HepG2 (cell line): Measurements from ENCODE around the gene CEP104. TPM values are rescaled to one million over a fixed set of nuclear protein-coding genes. Genes with fewer than 3 reads are reported as not detected.

Experiments
- ATAC-seq: fragments of 200-7000 bp; cut with Tn5 transposase; 3 replicates; pipeline ENCODE4 v1.9.1; 2020; ENCODE audit warnings: mild to moderate bottlenecking, moderate library complexity
- BruUV-seq: library from RNA; stranded (reverse); fragments of 400-500 nt; replicated peaks from 2 replicates; lab custom pipeline; 2021; lab: Mats Ljungman, UMichigan
- CTCF ChIA-PET: fragments of 300-600 bp; formaldehyde crosslinking; extraction: SDS; loops from one replicate; lab custom pipeline; 2021; ENCODE audit warnings: low total read pairs, inconsistent platforms, low intra/inter-chr PET ratio; lab: Yijun Ruan, JAX
- POLR2A ChIA-PET: fragments of 350-600 bp; sonication (Branson Sonifier 250); formaldehyde crosslinking; loops from one replicate; lab custom pipeline; 2020; ENCODE audit warnings: antibody characterized with exemption, inconsistent platforms; lab: Yijun Ruan, JAX
- DNase-seq: peaks from one replicate; pipeline ENCODE4 v3.0.0-alpha.2; 2015; ENCODE audit warnings: low spot score
- FAIRE-seq: peaks from 3 replicates; lab custom pipeline; 2011; peaks lifted over from hg19 to GRCh38; lab: Jason Lieb, UNC
- H2AFZ ChIP-seq: one replicate; pipeline ENCODE4 v1.6.1; 2011; ENCODE audit warnings: low read length, inconsistent platforms
- H3K27ac ChIP-seq: fragments of 300-600 bp; 3 replicates; pipeline ENCODE4 v1.8.0; 2011; ENCODE audit warnings: mixed run types, mild to moderate bottlenecking, mixed read lengths, low read length, inconsistent platforms; ENCODE audit not compliant: insufficient read depth; ENCODE audit errors: extremely low read length
- H3K27me3 ChIP-seq, 2 experiments: fragments of 200-600 bp in 1 of 2; 2 replicates in 1 of 2; 3 replicates in 1 of 2; pipeline versions ENCODE4 v1.6.0 to v1.8.0; 2011; ENCODE audit warnings: low read length in 2 of 2, mild to moderate bottlenecking in 2 of 2, moderate library complexity in 2 of 2, inconsistent platforms in 1 of 2; ENCODE audit not compliant: insufficient read depth in 2 of 2, control insufficient read depth in 1 of 2
- H3K36me3 ChIP-seq, 2 experiments: fragments of 200-600 bp in 1 of 2; replicated peaks in 1 of 2; 2 replicates in 1 of 2; 3 replicates in 1 of 2; pipeline versions ENCODE4 v1.5.1 to v1.8.0; 2011; ENCODE audit warnings: low read length in 2 of 2, inconsistent platforms in 1 of 2; ENCODE audit not compliant: insufficient read depth in 2 of 2, control insufficient read depth in 1 of 2
- H3K4me1 ChIP-seq: 2 replicates; pipeline ENCODE4 v1.5.1; 2012; ENCODE audit warnings: low read length, inconsistent platforms; ENCODE audit not compliant: insufficient read depth
- H3K4me2 ChIP-seq: 2 replicates; pipeline ENCODE4 v1.6.0; 2011; ENCODE audit warnings: low read depth, low read length, inconsistent platforms
- H3K4me3 ChIP-seq, 3 experiments: fragments of 200-600 bp in 1 of 3; sonication (generic), shearing (Covaris generic) in 1 of 3; replicated peaks in 1 of 3; 2 replicates each; pipeline ENCODE4 v1.5.1; 2011 to 2016; ENCODE audit warnings: low read length in 3 of 3, inconsistent platforms in 2 of 3, low read depth in 2 of 3, mild to moderate bottlenecking in 2 of 3, control low read depth in 1 of 3, mixed read lengths in 1 of 3; ENCODE audit not compliant: insufficient read depth in 1 of 3
- H3K79me2 ChIP-seq: one replicate; pipeline ENCODE4 v1.6.1; 2011; ENCODE audit warnings: low read length, inconsistent platforms; ENCODE audit not compliant: insufficient read depth
- H3K9ac ChIP-seq: 2 replicates; pipeline ENCODE4 v1.6.0; 2011; ENCODE audit warnings: mild to moderate bottlenecking, low read depth, low read length, inconsistent platforms; ENCODE audit not compliant: insufficient read depth
- H3K9me3 ChIP-seq: 2 replicates; pipeline ENCODE4 v1.5.1; 2012; ENCODE audit warnings: mild to moderate bottlenecking, low read length
- H4K20me1 ChIP-seq: 2 replicates; pipeline ENCODE4 v1.6.0; 2011; ENCODE audit warnings: inconsistent platforms, mild to moderate bottlenecking, low read length, moderate library complexity; ENCODE audit not compliant: insufficient read depth
- CREB1 ChIP-seq, 2 experiments: fragments of 450-650 bp in 1 of 2; IDR thresholded peaks; 2 replicates each; pipeline ENCODE4 v1.6.1; 2016 to 2017; ENCODE audit warnings: control low read depth in 1 of 2, mild to moderate bottlenecking in 1 of 2, missing compliant biosample characterization in 1 of 2, missing genetic modification characterization in 1 of 2
- CTCF ChIP-seq: sonication (generic); formaldehyde crosslinking; IDR thresholded peaks from 2 replicates; pipeline ENCODE4 v1.5.0; 2020; ENCODE audit warnings: mild to moderate bottlenecking, missing genetic modification reagents, moderate library complexity
- MEF2D ChIP-seq: sonication (generic); formaldehyde crosslinking; IDR thresholded peaks from 2 replicates; pipeline ENCODE4 v1.5.1; 2020; ENCODE audit warnings: mild to moderate bottlenecking, missing genetic modification reagents
- NPAS2 ChIP-seq: sonication (generic); formaldehyde crosslinking; IDR thresholded peaks from 2 replicates; pipeline ENCODE4 v1.8.0; 2022; ENCODE audit warnings: mild to moderate bottlenecking, missing genetic modification reagents, borderline replicate concordance
- NR2C2 ChIP-seq: sonication (generic); formaldehyde crosslinking; IDR thresholded peaks from 2 replicates; pipeline ENCODE4 v1.4.0; 2020; ENCODE audit warnings: missing genetic modification reagents, mild to moderate bottlenecking, moderate library complexity, borderline replicate concordance
- PHF5A ChIP-seq: IDR thresholded peaks from one replicate; pipeline ENCODE4 v1.6.1; 2018; ENCODE audit warnings: low read depth, missing genetic modification reagents; ENCODE audit not compliant: unreplicated experiment
- ZFP37 ChIP-seq: sonication (generic); formaldehyde crosslinking; IDR thresholded peaks from 2 replicates; pipeline ENCODE4 v1.4.0; 2020; ENCODE audit warnings: missing genetic modification reagents, borderline replicate concordance
- ZNF260 ChIP-seq: sonication (generic); formaldehyde crosslinking; IDR thresholded peaks from 2 replicates; pipeline ENCODE4 v1.4.0; 2020; ENCODE audit warnings: missing genetic modification reagents, low read depth, mild to moderate bottlenecking, borderline replicate concordance
- ZNF766 ChIP-seq: sonication (generic); formaldehyde crosslinking; IDR thresholded peaks from 2 replicates; pipeline ENCODE4 v1.5.0; 2020; ENCODE audit warnings: missing genetic modification reagents, borderline replicate concordance
- ZNF850 ChIP-seq: sonication (generic); formaldehyde crosslinking; conservative IDR thresholded peaks from 2 replicates; pipeline ENCODE4 v1.9.0; 2021; ENCODE audit warnings: mild to moderate bottlenecking, missing genetic modification reagents
- WGBS: methylation state at CpG from one replicate; pipeline ENCODE4 v1.1.6; 2017; ENCODE audit warnings: low lambda C conversion rate; 5-methylcytosine and 5-hydroxymethylcytosine counted together
- in situ Hi-C: cut with HindIII; loops from 2 replicates; pipeline ENCODE4 v1.10.0; 2017; ENCODE audit warnings: low pct_unique_long_range_greater_than_20kb; ENCODE audit not compliant: extremely low pct_ligation_motif_present
- intact Hi-C: fragments of 100-400 bp; cut with micrococcal nuclease; formaldehyde crosslinking; loops from one replicate; pipeline ENCODE4 v1.10.0; 2022; ENCODE audit not compliant: unreplicated experiment
- polyA plus RNA-seq, 8 experiments: library from polyadenylated mRNA; depleted of rRNA in 3 of 8; stranded (reverse) in 7 of 8; unstranded in 1 of 8; fragments of >200 nt; fragmentation: Illumina TruSeq in 4 of 8; extraction: Trizol in 4 of 8; gene quantifications; 2 replicates each; pipeline versions ENCODE4 v1.2.1 to v1.2.3, GENCODE V29; 2011 to 2016; ENCODE audit warnings: low read depth in 4 of 8, missing spikeins in 1 of 8, mixed read lengths in 1 of 8; ENCODE audit not compliant: insufficient read depth in 1 of 8
- total RNA-seq, 5 experiments: library from RNA; depleted of rRNA; stranded (reverse); fragments of >200 nt; fragmentation: Illumina TruSeq; extraction: Trizol; gene quantifications; 2 replicates each; pipeline ENCODE4 v1.2.3, GENCODE V29; 2016; ENCODE audit warnings: low read depth in 1 of 5
- TF ChIP-seq, protein P1 (sequence below): sonication (generic); formaldehyde crosslinking; IDR thresholded peaks from 2 replicates; pipeline ENCODE4 v1.4.0; 2020; ENCODE audit warnings: missing genetic modification reagents, borderline replicate concordance
- TF ChIP-seq, protein P2 (sequence below): sonication (generic); formaldehyde crosslinking; IDR thresholded peaks from 2 replicates; pipeline ENCODE4 v1.4.0; 2020; ENCODE audit warnings: mild to moderate bottlenecking, missing genetic modification reagents

Gene CEP104
- total and polyA plus RNA-seq, 2 of the 13 experiments (the other 11 are each of a cell fraction or from before 2014, with no cell fraction given) = 20.4 to 30.1 TPM

DNA sequence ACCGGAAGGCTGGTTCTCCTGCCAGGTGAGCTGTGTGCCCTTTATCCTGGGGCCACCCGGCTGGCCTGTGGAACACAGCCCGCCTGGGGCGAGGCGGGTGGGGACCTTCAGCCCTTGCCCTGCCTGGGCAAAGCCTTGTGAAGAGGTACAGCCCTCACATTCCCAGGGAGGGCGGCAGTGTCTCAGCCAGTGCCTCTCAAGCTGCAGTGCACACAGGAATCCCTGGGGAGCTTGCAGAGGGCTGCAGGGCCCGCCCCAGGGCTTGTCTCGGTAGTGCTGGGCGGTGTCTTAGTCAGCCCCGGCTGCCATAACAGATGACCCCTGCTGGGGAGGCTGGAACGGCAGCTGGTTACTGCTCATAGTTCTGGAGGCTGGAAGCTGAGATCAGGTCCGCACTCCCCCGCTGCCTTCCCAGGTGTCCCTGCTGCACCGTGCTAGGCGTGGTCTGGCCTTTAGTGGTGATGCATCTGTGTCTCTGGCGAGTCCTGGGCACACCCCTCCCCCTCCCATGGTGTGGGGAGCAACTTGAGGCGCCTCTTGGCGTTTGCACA is 12.8 kb upstream of the CEP104 start:
- H3K9ac ChIP-seq = no peak overlapping the region
- no peaks in the 10 kb centered on the region for H3K79me2 ChIP-seq
- H3K27me3 ChIP-seq = no peaks in the 10 kb centered on the region
- H3K9me3 ChIP-seq = no peaks in the 10 kb centered on the region
- no peak overlapping the region for H2AFZ ChIP-seq
- peaks cover 6% of the 10 kb centered on the region for H3K4me1 ChIP-seq
- TF ChIP-seq ZNF850 (no peak), ZNF766 (CRISPR knock-in tag) (no peak), ZNF260 (CRISPR knock-in tag) (no peak), NR2C2 (CRISPR knock-in tag) (no peak), CTCF (CRISPR knock-in tag) (no peak), MEF2D (CRISPR knock-in tag) (no peak), CREB1 (IDR thresholded peaks at IDR 0.05) (no peak), CREB1 (CRISPR knock-in tag; IDR thresholded peaks at IDR 0.05) (no peak), ZFP37 (CRISPR knock-in tag) (no peak), PHF5A (CRISPR knock-in tag) (no peak), NPAS2 (CRISPR knock-in tag) (no peak)
- TF ChIP-seq, protein P1, sequence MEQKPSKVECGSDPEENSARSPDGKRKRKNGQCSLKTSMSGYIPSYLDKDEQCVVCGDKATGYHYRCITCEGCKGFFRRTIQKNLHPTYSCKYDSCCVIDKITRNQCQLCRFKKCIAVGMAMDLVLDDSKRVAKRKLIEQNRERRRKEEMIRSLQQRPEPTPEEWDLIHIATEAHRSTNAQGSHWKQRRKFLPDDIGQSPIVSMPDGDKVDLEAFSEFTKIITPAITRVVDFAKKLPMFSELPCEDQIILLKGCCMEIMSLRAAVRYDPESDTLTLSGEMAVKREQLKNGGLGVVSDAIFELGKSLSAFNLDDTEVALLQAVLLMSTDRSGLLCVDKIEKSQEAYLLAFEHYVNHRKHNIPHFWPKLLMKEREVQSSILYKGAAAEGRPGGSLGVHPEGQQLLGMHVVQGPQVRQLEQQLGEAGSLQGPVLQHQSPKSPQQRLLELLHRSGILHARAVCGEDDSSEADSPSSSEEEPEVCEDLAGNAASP (CRISPR knock-in tag) = no peak
- TF ChIP-seq, protein P2, sequence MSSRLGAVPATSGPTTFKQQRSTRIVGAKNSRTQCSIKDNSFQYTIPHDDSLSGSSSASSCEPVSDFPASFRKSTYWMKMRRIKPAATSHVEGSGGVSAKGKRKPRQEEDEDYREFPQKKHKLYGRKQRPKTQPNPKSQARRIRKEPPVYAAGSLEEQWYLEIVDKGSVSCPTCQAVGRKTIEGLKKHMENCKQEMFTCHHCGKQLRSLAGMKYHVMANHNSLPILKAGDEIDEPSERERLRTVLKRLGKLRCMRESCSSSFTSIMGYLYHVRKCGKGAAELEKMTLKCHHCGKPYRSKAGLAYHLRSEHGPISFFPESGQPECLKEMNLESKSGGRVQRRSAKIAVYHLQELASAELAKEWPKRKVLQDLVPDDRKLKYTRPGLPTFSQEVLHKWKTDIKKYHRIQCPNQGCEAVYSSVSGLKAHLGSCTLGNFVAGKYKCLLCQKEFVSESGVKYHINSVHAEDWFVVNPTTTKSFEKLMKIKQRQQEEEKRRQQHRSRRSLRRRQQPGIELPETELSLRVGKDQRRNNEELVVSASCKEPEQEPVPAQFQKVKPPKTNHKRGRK (CRISPR knock-in tag) = no peak
- ChIA-PET CTCF (no interaction called here), POLR2A (no interaction called here)
- in situ Hi-C loops (no loop called here), intact Hi-C loops (no loop called here)
- no peak overlapping the region for H3K4me3 ChIP-seq
- peaks cover 4 to 8% of the 10 kb centered on the region in 2 experiments; a peak in 3 of 5 replicates for H3K36me3 ChIP-seq
- no peak overlapping the region for H3K4me2 ChIP-seq
- no peak; the same call in 2 of the 3 replicates for ATAC-seq
- no peaks in the 10 kb centered on the region for H4K20me1 ChIP-seq
- no peak overlapping the region for H3K27ac ChIP-seq
- 83% methylated on average over 4 of the region's 18 CpGs for WGBS
- no TSS peak for BruUV-seq
- FAIRE-seq = no peak
- DNase-seq = no peak
